GM12878 (cell line): ENCODE results near the gene GPR39. TPM values are rescaled to one million over a fixed set of nuclear protein-coding genes. Genes with fewer than 3 reads are reported as not detected.

Experiments used
- ATAC-seq: fragments of 200-7000 bp; cut with Tn5 transposase; 3 replicates; pipeline ENCODE4 v1.9.1; 2020; ENCODE audit warnings: mild to moderate bottlenecking, moderate library complexity
- BruUV-seq: library from RNA; stranded (reverse); fragments of 400-500 nt; replicated peaks from 2 replicates; lab custom pipeline; 2021; lab: Mats Ljungman, UMichigan
- CTCF ChIA-PET: fragments of 300-600 bp; sonication (Branson Sonifier 250); formaldehyde crosslinking; extraction: SDS; loops from one replicate; lab custom pipeline; 2021; ENCODE audit warnings: inconsistent platforms; lab: Yijun Ruan, JAX
- POLR2A ChIA-PET: fragments of 350-600 bp; formaldehyde crosslinking; extraction: SDS; loops from one replicate; lab custom pipeline; 2021; ENCODE audit warnings: inconsistent platforms; lab: Charles Lee
- RAD21 ChIA-PET: fragments of 300-600 bp; sonication (Branson Sonifier 250); formaldehyde crosslinking; loops from one replicate; lab custom pipeline; 2023; ENCODE audit warnings: antibody characterized with exemption; ENCODE audit not compliant: unreplicated experiment; lab: Charles Lee
- SMC1A ChIA-PET: fragments of 300-600 bp; sonication (Branson Sonifier 250); formaldehyde crosslinking; loops from one replicate; lab custom pipeline; 2023; ENCODE audit not compliant: unreplicated experiment, uncharacterized antibody; lab: Charles Lee
- DNase-seq: peaks from one replicate; pipeline ENCODE4 v3.0.0-alpha.2; 2011; ENCODE audit warnings: low read depth, low spot score
- FAIRE-seq: peaks from 3 replicates; lab custom pipeline; 2011; peaks lifted over from hg19 to GRCh38; lab: Jason Lieb, UNC
- H2AFZ ChIP-seq: 2 replicates; pipeline ENCODE4 v1.6.0; 2011; ENCODE audit warnings: low read depth, low read length, control low read depth; ENCODE audit not compliant: control insufficient read depth
- H3K27ac ChIP-seq: 2 replicates; pipeline ENCODE4 v1.5.1; 2011; ENCODE audit warnings: control low read depth; ENCODE audit not compliant: control insufficient read depth, insufficient read depth
- H3K27me3 ChIP-seq, 2 experiments: replicated peaks in 1 of 2; 2 replicates each; pipeline versions ENCODE4 v1.6.0 to v1.6.1; 2011; ENCODE audit warnings: low read length in 1 of 2; ENCODE audit not compliant: control insufficient read depth in 2 of 2, insufficient read depth in 2 of 2
- H3K36me3 ChIP-seq, 2 experiments: 2 replicates each; pipeline ENCODE4 v1.5.1; 2011; ENCODE audit warnings: low read length in 1 of 2; ENCODE audit not compliant: control insufficient read depth in 2 of 2, insufficient read depth in 2 of 2
- H3K4me1 ChIP-seq: 2 replicates; pipeline ENCODE4 v1.6.1; 2011; ENCODE audit warnings: mild to moderate bottlenecking, low read length, moderate library complexity, mixed read lengths; ENCODE audit not compliant: control insufficient read depth, insufficient read depth
- H3K4me2 ChIP-seq: 2 replicates; pipeline ENCODE4 v1.6.0; 2011; ENCODE audit warnings: control low read depth; ENCODE audit not compliant: control insufficient read depth, insufficient read depth
- H3K4me3 ChIP-seq: fragments of 200-600 bp; sonication (generic); 2 replicates; pipeline ENCODE4 v1.5.1; 2016
- H3K79me2 ChIP-seq: 2 replicates; pipeline ENCODE4 v1.6.0; 2011; ENCODE audit warnings: low read length; ENCODE audit not compliant: control insufficient read depth, insufficient read depth
- H3K9ac ChIP-seq: 2 replicates; pipeline ENCODE4 v1.8.0; 2011; ENCODE audit warnings: low read length, control low read depth, mixed read lengths; ENCODE audit not compliant: control insufficient read depth, insufficient read depth
- H3K9me3 ChIP-seq: replicated peaks from 3 replicates; pipeline ENCODE4 v1.5.1; 2011; ENCODE audit warnings: mild to moderate bottlenecking, low read length; ENCODE audit not compliant: control insufficient read depth, insufficient read depth
- H4K20me1 ChIP-seq: 2 replicates; pipeline ENCODE4 v1.6.0; 2011; ENCODE audit not compliant: control insufficient read depth, insufficient read depth
- ATF2 ChIP-seq: IDR thresholded peaks from 2 replicates; pipeline ENCODE4 v1.6.1; 2012; ENCODE audit warnings: low read length, inconsistent platforms
- CHD2 ChIP-seq: IDR thresholded peaks from 2 replicates; pipeline ENCODE4 v1.6.1; 2011; ENCODE audit warnings: low read depth, low read length, improper control_type of control experiment, borderline replicate concordance
- ELK1 ChIP-seq: IDR thresholded peaks from 2 replicates; pipeline ENCODE4 v1.6.1; 2012; ENCODE audit warnings: low read depth, low read length, improper control_type of control experiment
- NBN ChIP-seq: fragments of 450-650 bp; IDR thresholded peaks from 2 replicates; pipeline ENCODE4 v1.6.1; 2016
- NFYA ChIP-seq: IDR thresholded peaks from 2 replicates; pipeline ENCODE4 v1.6.1; 2011; ENCODE audit warnings: low read depth, mild to moderate bottlenecking, low read length, improper control_type of control experiment, borderline replicate concordance
- RELB ChIP-seq: fragments of 450-650 bp; IDR thresholded peaks from 2 replicates; pipeline ENCODE4 v1.6.1; 2017; ENCODE audit warnings: low read depth, mild to moderate bottlenecking, moderate library complexity
- YY1 ChIP-seq: IDR thresholded peaks from 2 replicates; pipeline ENCODE4 v1.6.1; 2011; ENCODE audit warnings: low read depth, mild to moderate bottlenecking, low read length
- WGBS: methylation state at CpG from one replicate; pipeline ENCODE4 v1.1.6; 2016; ENCODE audit warnings: low lambda C conversion rate; ENCODE audit not compliant: insufficient replicate concordance, insufficient coverage; ENCODE audit errors: missing lambda C conversion rate; 5-methylcytosine and 5-hydroxymethylcytosine counted together
- in situ Hi-C: fragments of 300-500 bp; cut with MboI; formaldehyde crosslinking; loops from 9 replicates; pipeline ENCODE4 v1.14.3; 2018; ENCODE audit warnings: mixed read lengths
- intact Hi-C: fragments of 100-400 bp; cut with micrococcal nuclease; formaldehyde crosslinking; loops from one replicate; pipeline ENCODE4 v1.14.2; 2022; ENCODE audit not compliant: unreplicated experiment
- polyA plus RNA-seq, 11 experiments: library from polyadenylated mRNA; depleted of rRNA in 4 of 11; unstranded in 6 of 11; stranded (reverse) in 5 of 11; fragments of >200 nt; fragmentation: Nextera tagmentation in 4 of 11; fragmentation: Illumina TruSeq in 1 of 11; extraction: Ambion mirVana in 4 of 11; extraction: Trizol in 1 of 11; gene quantifications; 1 replicate in 1 of 11; 2 replicates in 10 of 11; pipeline versions ENCODE4 v1.2.1 to v1.2.3, GENCODE V29; 2011 to 2016; ENCODE audit warnings: inconsistent platforms in 2 of 11, missing spikeins in 2 of 11, low read depth in 1 of 11
- total RNA-seq, 4 experiments: library from RNA; depleted of rRNA in 3 of 4; stranded (reverse); fragments of >200 nt in 3 of 4; fragmentation: Illumina TruSeq in 1 of 4; extraction: Trizol in 1 of 4; gene quantifications; 2 replicates each; pipeline versions ENCODE4 v1.2.1 to v1.2.3, GENCODE V29; 2013 to 2021

GPR39 gene
- total and polyA plus RNA-seq, 10 of the 15 experiments (the other 5 are each of a cell fraction or from before 2014, with no cell fraction given) = 0.05 to 0.23 TPM; not detected in 8

- TF ChIP-seq ELK1 = no peak
- TF ChIP-seq YY1 = no peak
- no peak for TF ChIP-seq CHD2
- no peak for TF ChIP-seq ATF2
- TF ChIP-seq NFYA = no peak
- TF ChIP-seq RELB = no peak
Observed at GRCh38 chr2:132581591-132581990, 165.0 kb downstream of the GPR39 start (continued).

GRCh38 chr2:132581991-132582738 lies 165.6 kb downstream of the GPR39 start:
- Histone ChIP-seq H2AFZ (no peak overlapping the region), H3K79me2 (no peaks in the 10 kb centered on the region), H3K4me2 (no peak overlapping the region), H3K36me3 (no peaks in the 10 kb centered on the region), H4K20me1 (no peaks in the 10 kb centered on the region), H3K9ac (no peak overlapping the region), H3K27me3 (peaks cover 0 to 2% of the 10 kb centered on the region in 2 experiments; a peak in 1 of 4 replicates), H3K4me3 (no peak overlapping the region), H3K27ac (no peak overlapping the region), H3K4me1 (no peaks in the 10 kb centered on the region), H3K9me3 (no peaks in the 10 kb centered on the region)
- DNase-seq = no peak
- WGBS = 28% methylated on average over 9 of the region's 9 CpGs
- FAIRE-seq = no peak
- ATAC-seq = no peak
- intact Hi-C loops (no loop called here), in situ Hi-C loops (no loop called here)
- CTCF ChIA-PET = interaction anchor here (0.6 kb wide), 1 partner anchor 70 kb away, joined by 3 read pairs; no protein-coding TSS in a partner anchor
- BruUV-seq = no TSS peak
- POLR2A ChIA-PET = interaction anchor here (0.6 kb wide), 1 partner anchor 77 kb away, joined by 3 read pairs; no protein-coding TSS in a partner anchor
- no peak for TF ChIP-seq NBN
- RAD21 ChIA-PET = no interaction called here
- SMC1A ChIA-PET = no interaction called here
